HepG2 (cell line): ENCODE results near the gene USP5. TPM values are rescaled to one million over a fixed set of nuclear protein-coding genes. Genes with fewer than 3 reads are reported as not detected.

Source experiments
- ASH2L ChIP-seq: fragments of 300-600, 200-600 bp; sonication (generic); IDR thresholded peaks from 2 replicates; pipeline ENCODE4 v1.7.0; 2017; ENCODE audit warnings: low read depth, mild to moderate bottlenecking, moderate library complexity, mixed read lengths, low read length; ENCODE audit not compliant: insufficient read length
- ATF4 ChIP-seq, 2 experiments: fragments of 450-650 bp in 1 of 2; sonication (generic) in 1 of 2; formaldehyde crosslinking; IDR thresholded peaks; 2 replicates each; pipeline versions ENCODE4 v1.5.0 to v1.8.0; 2020 to 2022; ENCODE audit warnings: mild to moderate bottlenecking in 1 of 2, missing genetic modification reagents in 1 of 2
- ISL2 ChIP-seq: sonication (generic); formaldehyde crosslinking; IDR thresholded peaks from 2 replicates; pipeline ENCODE4 v1.5.0; 2020; ENCODE audit warnings: missing genetic modification reagents
- JDP2 ChIP-seq: sonication (generic); formaldehyde crosslinking; IDR thresholded peaks from 2 replicates; pipeline ENCODE4 v1.8.1; 2022; ENCODE audit warnings: missing genetic modification reagents, borderline replicate concordance
- KAT8 ChIP-seq: IDR thresholded peaks from 2 replicates; pipeline ENCODE4 v1.6.1; 2016; ENCODE audit warnings: missing genetic modification reagents, missing compliant biosample characterization
- MAFG ChIP-seq: sonication (generic); formaldehyde crosslinking; IDR thresholded peaks from 2 replicates; pipeline ENCODE4 v1.5.1; 2020; ENCODE audit warnings: mild to moderate bottlenecking, missing genetic modification reagents
- MEF2D ChIP-seq: sonication (generic); formaldehyde crosslinking; IDR thresholded peaks from 2 replicates; pipeline ENCODE4 v1.5.1; 2020; ENCODE audit warnings: mild to moderate bottlenecking, missing genetic modification reagents
- MIXL1 ChIP-seq: IDR thresholded peaks from 2 replicates; pipeline ENCODE4 v1.6.1; 2016
- MTA1 ChIP-seq: sonication (generic); formaldehyde crosslinking; IDR thresholded peaks from 2 replicates; pipeline ENCODE4 v1.4.0; 2020; ENCODE audit warnings: missing genetic modification reagents, mild to moderate bottlenecking, borderline replicate concordance
- NR0B2 ChIP-seq: sonication (generic); formaldehyde crosslinking; IDR thresholded peaks from 2 replicates; pipeline ENCODE4 v1.4.0; 2020; ENCODE audit warnings: mild to moderate bottlenecking, missing genetic modification reagents
- PAX8 ChIP-seq: sonication (generic); formaldehyde crosslinking; IDR thresholded peaks from 2 replicates; pipeline ENCODE4 v1.8.0; 2022; ENCODE audit warnings: mild to moderate bottlenecking, missing genetic modification reagents, borderline replicate concordance
- PRMT3 ChIP-seq: sonication (generic); formaldehyde crosslinking; IDR thresholded peaks from 2 replicates; pipeline ENCODE4 v1.8.1; 2022; ENCODE audit warnings: low read depth, mild to moderate bottlenecking, moderate library complexity, missing genetic modification reagents, borderline replicate concordance
- REPIN1 ChIP-seq: sonication (generic); formaldehyde crosslinking; IDR thresholded peaks from 2 replicates; pipeline ENCODE4 v1.8.0; 2022; ENCODE audit warnings: missing genetic modification reagents, low read depth, mild to moderate bottlenecking, borderline replicate concordance
- RFXANK ChIP-seq: IDR thresholded peaks from 2 replicates; pipeline ENCODE4 v1.6.1; 2016
- RORA ChIP-seq: sonication (generic); formaldehyde crosslinking; IDR thresholded peaks from 2 replicates; pipeline ENCODE4 v1.5.0; 2020; ENCODE audit warnings: mild to moderate bottlenecking, missing genetic modification reagents, moderate library complexity
- SNAI1 ChIP-seq: sonication (generic); formaldehyde crosslinking; IDR thresholded peaks from 2 replicates; pipeline ENCODE4 v1.5.0; 2020; ENCODE audit warnings: mild to moderate bottlenecking, missing genetic modification reagents, borderline replicate concordance
- ZFX ChIP-seq: sonication (generic); formaldehyde crosslinking; IDR thresholded peaks from 2 replicates; pipeline ENCODE4 v1.4.0; 2020; ENCODE audit warnings: mild to moderate bottlenecking, low read depth, missing genetic modification reagents, moderate library complexity
- ZNF10 ChIP-seq: sonication (generic); formaldehyde crosslinking; IDR thresholded peaks from 2 replicates; pipeline ENCODE4 v1.4.0; 2020; ENCODE audit warnings: mild to moderate bottlenecking, low read depth, missing genetic modification reagents, borderline replicate concordance
- ZNF350 ChIP-seq: sonication (generic); formaldehyde crosslinking; IDR thresholded peaks from 2 replicates; pipeline ENCODE4 v1.4.0; 2020; ENCODE audit warnings: mild to moderate bottlenecking, low read depth, missing genetic modification reagents, borderline replicate concordance
- ZNF7 ChIP-seq: IDR thresholded peaks from 2 replicates; pipeline ENCODE4 v1.6.1; 2016; ENCODE audit warnings: missing biosample characterization, missing genetic modification reagents
- ZNF816 ChIP-seq: sonication (generic); formaldehyde crosslinking; IDR thresholded peaks from 2 replicates; pipeline ENCODE4 v1.8.0; 2022; ENCODE audit warnings: missing genetic modification reagents, mild to moderate bottlenecking, borderline replicate concordance
- ZNF878 ChIP-seq: sonication (generic); formaldehyde crosslinking; IDR thresholded peaks from 2 replicates; pipeline ENCODE4 v1.8.1; 2023; ENCODE audit warnings: mild to moderate bottlenecking, missing genetic modification reagents, moderate library complexity
- ZSCAN20 ChIP-seq: sonication (generic); formaldehyde crosslinking; IDR thresholded peaks from 2 replicates; pipeline ENCODE4 v1.4.0; 2020; ENCODE audit warnings: missing genetic modification reagents, mild to moderate bottlenecking, borderline replicate concordance
- ZSCAN29 ChIP-seq: sonication (generic); formaldehyde crosslinking; conservative IDR thresholded peaks from 2 replicates; pipeline ENCODE4 v1.4.0; 2020; ENCODE audit warnings: mild to moderate bottlenecking, missing genetic modification reagents
- polyA plus RNA-seq, 8 experiments: library from polyadenylated mRNA; depleted of rRNA in 3 of 8; stranded (reverse) in 7 of 8; unstranded in 1 of 8; fragments of >200 nt; fragmentation: Illumina TruSeq in 4 of 8; extraction: Trizol in 4 of 8; gene quantifications; 2 replicates each; pipeline versions ENCODE4 v1.2.1 to v1.2.3, GENCODE V29; 2011 to 2016; ENCODE audit warnings: low read depth in 4 of 8, missing spikeins in 1 of 8, mixed read lengths in 1 of 8; ENCODE audit not compliant: insufficient read depth in 1 of 8
- total RNA-seq, 5 experiments: library from RNA; depleted of rRNA; stranded (reverse); fragments of >200 nt; fragmentation: Illumina TruSeq; extraction: Trizol; gene quantifications; 2 replicates each; pipeline ENCODE4 v1.2.3, GENCODE V29; 2016; ENCODE audit warnings: low read depth in 1 of 5
- TF ChIP-seq, protein P1 (sequence below): sonication (generic); formaldehyde crosslinking; IDR thresholded peaks from 2 replicates; pipeline ENCODE4 v1.4.0; 2020; ENCODE audit warnings: missing genetic modification reagents, borderline replicate concordance

USP5 gene
- total and polyA plus RNA-seq, 2 of the 13 experiments (the other 11 are each of a cell fraction or from before 2014, with no cell fraction given): 39.6 to 56.0 TPM

DNA sequence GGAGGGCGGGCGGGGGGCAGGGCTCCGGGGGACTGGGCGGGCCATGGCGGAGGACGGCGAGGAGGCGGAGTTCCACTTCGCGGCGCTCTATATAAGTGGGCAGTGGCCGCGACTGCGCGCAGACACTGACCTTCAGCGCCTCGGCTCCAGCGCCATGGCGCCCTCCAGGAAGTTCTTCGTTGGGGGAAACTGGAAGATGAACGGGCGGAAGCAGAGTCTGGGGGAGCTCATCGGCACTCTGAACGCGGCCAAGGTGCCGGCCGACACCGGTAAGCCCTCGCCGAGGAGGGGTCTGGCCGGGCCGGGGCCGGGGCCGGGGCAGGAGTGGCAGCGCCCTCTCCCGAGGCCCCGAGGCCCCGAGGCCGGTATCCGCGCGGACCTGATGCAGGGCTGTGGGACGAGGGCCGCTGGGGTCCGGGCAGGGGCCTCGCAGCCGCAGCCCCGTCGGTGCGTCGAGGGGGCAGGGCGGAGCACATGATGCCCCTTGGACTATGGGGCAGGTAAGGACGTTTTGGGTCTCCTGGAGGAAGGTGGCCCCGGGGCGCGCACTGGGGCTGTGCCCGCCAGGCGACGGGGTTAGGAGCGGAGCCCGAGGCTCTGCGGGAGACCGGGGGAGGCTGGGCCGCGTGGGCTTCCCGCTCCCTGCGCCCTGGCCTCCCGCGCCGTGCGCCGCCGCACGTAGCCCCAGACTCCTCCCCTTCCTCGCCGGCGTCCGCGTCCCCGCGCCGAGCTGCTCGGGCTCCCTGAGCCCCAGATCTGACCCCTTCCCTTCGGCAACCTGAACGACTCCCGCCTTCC is 15.7 kb downstream of the USP5 start, which contains the start of gene TPI1 (continued):
- TF ChIP-seq, protein P1, sequence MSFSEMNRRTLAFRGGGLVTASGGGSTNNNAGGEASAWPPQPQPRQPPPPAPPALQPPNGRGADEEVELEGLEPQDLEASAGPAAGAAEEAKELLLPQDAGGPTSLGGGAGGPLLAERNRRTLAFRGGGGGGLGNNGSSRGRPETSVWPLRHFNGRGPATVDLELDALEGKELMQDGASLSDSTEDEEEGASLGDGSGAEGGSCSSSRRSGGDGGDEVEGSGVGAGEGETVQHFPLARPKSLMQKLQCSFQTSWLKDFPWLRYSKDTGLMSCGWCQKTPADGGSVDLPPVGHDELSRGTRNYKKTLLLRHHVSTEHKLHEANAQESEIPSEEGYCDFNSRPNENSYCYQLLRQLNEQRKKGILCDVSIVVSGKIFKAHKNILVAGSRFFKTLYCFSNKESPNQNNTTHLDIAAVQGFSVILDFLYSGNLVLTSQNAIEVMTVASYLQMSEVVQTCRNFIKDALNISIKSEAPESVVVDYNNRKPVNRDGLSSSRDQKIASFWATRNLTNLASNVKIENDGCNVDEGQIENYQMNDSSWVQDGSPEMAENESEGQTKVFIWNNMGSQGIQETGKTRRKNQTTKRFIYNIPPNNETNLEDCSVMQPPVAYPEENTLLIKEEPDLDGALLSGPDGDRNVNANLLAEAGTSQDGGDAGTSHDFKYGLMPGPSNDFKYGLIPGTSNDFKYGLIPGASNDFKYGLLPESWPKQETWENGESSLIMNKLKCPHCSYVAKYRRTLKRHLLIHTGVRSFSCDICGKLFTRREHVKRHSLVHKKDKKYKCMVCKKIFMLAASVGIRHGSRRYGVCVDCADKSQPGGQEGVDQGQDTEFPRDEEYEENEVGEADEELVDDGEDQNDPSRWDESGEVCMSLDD (CRISPR knock-in tag): no peak
- TF ChIP-seq ZNF816 (CRISPR knock-in tag): no peak
- peak; percentile 86 for TF ChIP-seq ZSCAN20 (CRISPR knock-in tag)
- no peak for TF ChIP-seq ZNF350 (CRISPR knock-in tag)
- no peak for TF ChIP-seq JDP2 (CRISPR knock-in tag)
- no peak for TF ChIP-seq ZSCAN29 (CRISPR knock-in tag)
- TF ChIP-seq ASH2L: peak; percentile 80
- TF ChIP-seq ISL2 (CRISPR knock-in tag): no peak; the same call in 1 of the 2 replicates
- TF ChIP-seq ZNF878: peak; percentile 35; the same call in 1 of the 2 replicates
- 0 out of 2 replicates have a peak, but pooled peaks have one; percentile 21 for TF ChIP-seq MIXL1 (CRISPR knock-in tag)
- TF ChIP-seq KAT8 (CRISPR knock-in tag): peak; percentile 63; the same call in 1 of the 2 replicates
- TF ChIP-seq PRMT3 (CRISPR knock-in tag): no peak
- 0 out of 2 replicates have a peak, but pooled peaks have one; percentile 5 for TF ChIP-seq MTA1
- TF ChIP-seq MAFG (CRISPR knock-in tag): no peak
- TF ChIP-seq ZNF10 (CRISPR knock-in tag): no peak
- TF ChIP-seq RORA (CRISPR knock-in tag): no peak
- peak; percentile 59 for TF ChIP-seq ZFX (CRISPR knock-in tag)
- TF ChIP-seq SNAI1 (CRISPR knock-in tag): 0 out of 2 replicates have a peak, but pooled peaks have one; percentile 52
- TF ChIP-seq PAX8: no peak
- TF ChIP-seq ZNF7 (CRISPR knock-in tag): no peak
- peak; percentile 43; the same call in 1 of the 2 replicates for TF ChIP-seq MEF2D
- no peak for TF ChIP-seq ATF4 (CRISPR knock-in tag; IDR thresholded peaks at IDR 0.05)
- TF ChIP-seq NR0B2: peak; percentile 36
- TF ChIP-seq RFXANK (CRISPR knock-in tag): peak; percentile 76; the same call in 1 of the 2 replicates
- TF ChIP-seq REPIN1 (CRISPR knock-in tag): no peak
